Stomach (tissue), 4 donors: ENCODE measurements around the gene PIANP.

Experiments
- EP300 ChIP-seq: sonication (generic); formaldehyde crosslinking; IDR thresholded peaks from one replicate; pipeline ENCODE4 v1.6.1; 2017; ENCODE audit warnings: antibody characterized with exemption
- POLR2A ChIP-seq, 4 donors: fragments of 450-650 bp; IDR thresholded peaks; one replicate each; pipeline ENCODE4 v1.6.1; 2016; ENCODE audit warnings: antibody characterized with exemption in 4 of 4, control low read depth in 2 of 4, mild to moderate bottlenecking in 1 of 4, moderate library complexity in 1 of 4
- TF ChIP-seq, protein P1 (sequence below), 7 experiments: fragments of 450-650 bp in 4 of 7; fragments of 200-600 bp in 3 of 7; sonication (generic) in 3 of 7; IDR thresholded peaks; one replicate each; pipeline ENCODE4 v1.5.1; 2016 to 2019; ENCODE audit warnings: antibody characterized with exemption in 7 of 7, control low read depth in 2 of 7, mild to moderate bottlenecking in 1 of 7

DNA sequence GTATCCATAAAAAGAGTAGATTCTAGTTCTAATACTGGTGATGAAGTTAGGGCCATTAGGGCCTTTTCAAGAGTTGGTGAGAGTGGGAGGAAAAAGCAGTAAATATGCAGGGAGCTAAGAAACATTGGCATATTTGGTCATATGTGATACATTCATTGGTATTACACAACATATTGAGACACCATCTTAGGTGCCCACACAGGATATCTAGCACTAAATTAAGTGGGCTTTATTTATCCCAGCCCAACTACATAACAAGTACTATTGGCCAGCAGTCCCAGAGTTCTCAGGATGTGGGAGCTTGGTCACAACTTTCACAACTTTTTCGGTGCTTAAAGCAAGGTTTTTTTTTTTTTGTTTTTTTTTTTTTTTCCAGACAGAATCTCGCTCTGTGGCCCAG is 35.7 kb downstream of the PIANP start:
- TF ChIP-seq, protein P1, sequence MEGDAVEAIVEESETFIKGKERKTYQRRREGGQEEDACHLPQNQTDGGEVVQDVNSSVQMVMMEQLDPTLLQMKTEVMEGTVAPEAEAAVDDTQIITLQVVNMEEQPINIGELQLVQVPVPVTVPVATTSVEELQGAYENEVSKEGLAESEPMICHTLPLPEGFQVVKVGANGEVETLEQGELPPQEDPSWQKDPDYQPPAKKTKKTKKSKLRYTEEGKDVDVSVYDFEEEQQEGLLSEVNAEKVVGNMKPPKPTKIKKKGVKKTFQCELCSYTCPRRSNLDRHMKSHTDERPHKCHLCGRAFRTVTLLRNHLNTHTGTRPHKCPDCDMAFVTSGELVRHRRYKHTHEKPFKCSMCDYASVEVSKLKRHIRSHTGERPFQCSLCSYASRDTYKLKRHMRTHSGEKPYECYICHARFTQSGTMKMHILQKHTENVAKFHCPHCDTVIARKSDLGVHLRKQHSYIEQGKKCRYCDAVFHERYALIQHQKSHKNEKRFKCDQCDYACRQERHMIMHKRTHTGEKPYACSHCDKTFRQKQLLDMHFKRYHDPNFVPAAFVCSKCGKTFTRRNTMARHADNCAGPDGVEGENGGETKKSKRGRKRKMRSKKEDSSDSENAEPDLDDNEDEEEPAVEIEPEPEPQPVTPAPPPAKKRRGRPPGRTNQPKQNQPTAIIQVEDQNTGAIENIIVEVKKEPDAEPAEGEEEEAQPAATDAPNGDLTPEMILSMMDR (IDR thresholded peaks at IDR 0.05), result no peak
- TF ChIP-seq POLR2A (IDR thresholded peaks at IDR 0.05) (no peak), EP300 (no peak)
